Epithelial cell of esophagus (primary cell): ENCODE measurements around the gene PIGL.

Source experiments
- DNase-seq: peaks from one replicate; pipeline ENCODE4 v3.0.0; 2010; ENCODE audit warnings: low read depth
- H3K4me3 ChIP-seq: 2 replicates; pipeline ENCODE4 v1.5.1; 2011; ENCODE audit warnings: mild to moderate bottlenecking, low read length, control low read depth
- TF ChIP-seq, protein P1 (sequence below): IDR thresholded peaks from 2 replicates; pipeline ENCODE4 v1.5.1; 2011; ENCODE audit warnings: low read depth, mild to moderate bottlenecking, low read length, control low read depth, inconsistent platforms; ENCODE audit not compliant: insufficient read depth; ENCODE audit errors: missing control alignments

Gene PIGL

DNA sequence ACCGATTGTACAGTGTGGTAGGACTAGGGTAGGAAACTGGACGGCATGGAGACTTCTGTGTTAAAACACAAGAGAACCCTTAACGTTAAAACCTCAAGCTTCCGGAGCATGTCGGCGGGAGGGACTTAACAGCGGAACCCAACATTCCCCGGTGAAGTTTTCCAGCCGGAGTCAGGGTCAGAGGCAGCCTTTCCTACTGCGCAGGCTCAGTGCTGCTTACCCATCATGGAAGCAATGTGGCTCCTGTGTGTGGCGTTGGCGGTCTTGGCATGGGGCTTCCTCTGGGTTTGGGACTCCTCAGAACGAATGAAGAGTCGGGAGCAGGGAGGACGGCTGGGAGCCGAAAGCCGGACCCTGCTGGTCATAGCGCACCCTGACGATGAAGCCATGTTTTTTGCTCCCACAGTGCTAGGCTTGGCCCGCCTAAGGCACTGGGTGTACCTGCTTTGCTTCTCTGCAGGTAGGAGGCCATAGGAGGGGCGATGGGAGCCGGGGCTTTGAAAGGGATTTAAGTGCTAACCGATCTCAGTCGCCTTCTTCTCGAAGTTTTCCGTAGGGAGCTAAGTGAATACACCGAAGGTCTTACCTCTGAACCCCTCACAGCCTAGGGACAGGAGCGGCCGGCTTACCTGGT is at the start of gene PIGL:
PIGL (plus strand) TSS at position 209 of the 634 bp plus-strand sequence; CDS start at position 226, 17 bp downstream.
- peak; percentile 96 for DNase-seq
- TF ChIP-seq, protein P1, sequence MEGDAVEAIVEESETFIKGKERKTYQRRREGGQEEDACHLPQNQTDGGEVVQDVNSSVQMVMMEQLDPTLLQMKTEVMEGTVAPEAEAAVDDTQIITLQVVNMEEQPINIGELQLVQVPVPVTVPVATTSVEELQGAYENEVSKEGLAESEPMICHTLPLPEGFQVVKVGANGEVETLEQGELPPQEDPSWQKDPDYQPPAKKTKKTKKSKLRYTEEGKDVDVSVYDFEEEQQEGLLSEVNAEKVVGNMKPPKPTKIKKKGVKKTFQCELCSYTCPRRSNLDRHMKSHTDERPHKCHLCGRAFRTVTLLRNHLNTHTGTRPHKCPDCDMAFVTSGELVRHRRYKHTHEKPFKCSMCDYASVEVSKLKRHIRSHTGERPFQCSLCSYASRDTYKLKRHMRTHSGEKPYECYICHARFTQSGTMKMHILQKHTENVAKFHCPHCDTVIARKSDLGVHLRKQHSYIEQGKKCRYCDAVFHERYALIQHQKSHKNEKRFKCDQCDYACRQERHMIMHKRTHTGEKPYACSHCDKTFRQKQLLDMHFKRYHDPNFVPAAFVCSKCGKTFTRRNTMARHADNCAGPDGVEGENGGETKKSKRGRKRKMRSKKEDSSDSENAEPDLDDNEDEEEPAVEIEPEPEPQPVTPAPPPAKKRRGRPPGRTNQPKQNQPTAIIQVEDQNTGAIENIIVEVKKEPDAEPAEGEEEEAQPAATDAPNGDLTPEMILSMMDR: no peak

DNA sequence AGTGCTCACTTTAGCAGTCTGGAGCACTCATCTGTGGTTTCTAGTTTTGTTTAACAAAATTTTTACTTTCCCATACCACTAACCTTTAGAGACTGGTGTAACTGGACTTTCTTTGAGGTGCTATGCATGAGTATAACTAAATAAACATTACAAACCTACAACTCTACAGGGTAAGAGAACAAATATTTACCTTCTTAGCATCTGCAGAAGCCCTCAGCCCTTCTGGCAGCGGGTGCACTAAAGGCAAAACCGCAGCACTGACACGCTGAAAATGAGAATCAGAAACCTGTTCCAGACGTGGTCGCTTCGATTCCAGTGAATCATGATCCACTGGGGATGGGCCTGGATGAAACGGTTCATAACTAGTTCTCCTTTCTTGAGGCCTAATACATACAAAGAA is 45.4 kb upstream of the PIGL start:
- DNase-seq: peak; percentile 70

More for the DNA sequence above, at the start of gene PIGL:
- H3K4me3 ChIP-seq: peak within 1 kb of the TSS; percentile 84

DNA sequence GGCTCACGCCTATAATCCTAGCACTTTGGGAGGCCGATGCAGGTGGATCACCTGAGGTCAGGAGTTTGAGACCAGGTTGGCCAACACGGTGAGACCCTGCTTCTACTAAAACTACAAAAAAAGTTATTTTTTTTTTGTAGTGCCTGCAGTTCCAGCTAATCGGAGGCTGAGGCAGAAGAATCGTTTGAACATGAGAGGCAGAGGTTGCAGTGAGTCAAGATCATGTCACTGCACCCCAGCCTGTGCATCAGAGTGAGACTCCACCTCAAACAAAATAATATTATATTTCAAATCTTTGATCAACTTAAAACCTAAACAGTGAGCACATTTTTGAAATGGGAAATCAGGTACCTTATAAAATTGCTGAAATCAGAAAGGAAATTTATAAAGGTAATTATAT is 38.2 kb upstream of the PIGL start:
- TF ChIP-seq, protein P1: no peak
- peak; percentile 51 for DNase-seq
- no peak overlapping the region for H3K4me3 ChIP-seq

More for the DNA sequence above, 45.4 kb upstream of the PIGL start:
- no peak overlapping the region for H3K4me3 ChIP-seq
- TF ChIP-seq, protein P1: no peak

DNA sequence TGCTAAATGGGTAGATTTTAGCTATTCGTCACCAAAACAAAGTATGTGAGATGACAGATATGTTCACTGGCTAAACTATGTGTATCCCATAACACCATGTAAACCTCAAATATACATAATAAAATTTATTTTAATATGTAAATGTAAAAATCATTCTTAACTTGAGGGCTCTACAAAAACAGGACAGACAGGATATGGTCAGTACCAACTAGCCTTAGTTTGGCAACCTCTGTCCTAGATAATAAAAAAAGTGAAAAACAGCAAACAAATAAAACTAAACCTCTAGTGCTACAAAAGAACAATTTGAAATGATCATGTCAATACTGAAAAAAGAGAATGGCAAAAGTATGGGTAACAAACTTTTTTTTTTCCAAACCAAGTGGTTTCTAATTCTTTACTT is 35.4 kb upstream of the PIGL start:
- TF ChIP-seq, protein P1: no peak
- no peak for DNase-seq
- H3K4me3 ChIP-seq: no peak overlapping the region

DNA sequence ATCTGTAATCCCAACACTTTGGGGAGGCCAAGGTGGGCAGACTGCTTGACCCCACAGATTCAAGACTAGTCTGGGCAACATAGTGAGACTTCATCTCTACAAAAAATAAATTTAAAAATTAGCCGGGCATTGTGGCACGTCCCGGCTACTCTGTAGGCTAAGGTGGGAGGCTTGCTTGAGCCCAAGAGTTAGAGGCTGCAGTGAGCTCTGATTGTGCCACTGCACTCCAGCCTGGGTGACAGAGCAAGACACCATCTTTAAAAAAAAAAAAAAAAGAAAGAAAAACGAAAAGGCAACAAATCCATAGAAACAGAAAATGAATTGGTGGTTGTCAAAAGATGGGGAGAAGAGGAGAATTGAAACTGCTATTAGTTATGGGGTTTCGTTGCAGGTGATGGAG is 29.4 kb upstream of the PIGL start:
- TF ChIP-seq, protein P1: no peak
- no peak overlapping the region for H3K4me3 ChIP-seq
- DNase-seq: no peak

DNA sequence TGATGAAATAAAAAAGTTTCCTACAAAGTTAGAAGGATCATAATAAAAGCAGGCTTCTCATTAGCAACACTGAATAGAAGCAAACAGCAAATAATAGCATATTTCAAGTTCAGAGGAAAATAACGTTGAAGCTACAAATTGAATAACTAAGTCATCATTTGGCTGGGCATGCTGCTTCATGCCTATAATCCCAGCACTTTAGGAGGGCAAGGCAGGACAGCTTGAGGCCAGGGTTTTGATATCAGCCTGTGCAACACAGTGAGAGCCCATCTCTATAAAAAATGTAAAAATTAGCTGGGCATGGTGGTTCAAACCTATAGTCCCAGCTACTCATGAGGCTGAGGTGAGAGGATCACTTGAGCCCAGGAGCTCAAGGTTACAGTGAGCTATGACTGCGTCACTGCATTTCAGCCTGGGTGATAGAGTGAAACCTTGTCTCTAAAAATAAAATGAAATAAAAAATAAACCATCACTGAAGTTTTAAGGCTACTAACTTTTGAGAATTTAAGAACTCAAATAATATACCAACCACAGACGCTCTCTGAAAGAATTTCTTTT is 27.1 kb upstream of the PIGL start:
- peak; percentile 70 for DNase-seq
- H3K4me3 ChIP-seq: no peak overlapping the region
- TF ChIP-seq, protein P1: no peak

DNA sequence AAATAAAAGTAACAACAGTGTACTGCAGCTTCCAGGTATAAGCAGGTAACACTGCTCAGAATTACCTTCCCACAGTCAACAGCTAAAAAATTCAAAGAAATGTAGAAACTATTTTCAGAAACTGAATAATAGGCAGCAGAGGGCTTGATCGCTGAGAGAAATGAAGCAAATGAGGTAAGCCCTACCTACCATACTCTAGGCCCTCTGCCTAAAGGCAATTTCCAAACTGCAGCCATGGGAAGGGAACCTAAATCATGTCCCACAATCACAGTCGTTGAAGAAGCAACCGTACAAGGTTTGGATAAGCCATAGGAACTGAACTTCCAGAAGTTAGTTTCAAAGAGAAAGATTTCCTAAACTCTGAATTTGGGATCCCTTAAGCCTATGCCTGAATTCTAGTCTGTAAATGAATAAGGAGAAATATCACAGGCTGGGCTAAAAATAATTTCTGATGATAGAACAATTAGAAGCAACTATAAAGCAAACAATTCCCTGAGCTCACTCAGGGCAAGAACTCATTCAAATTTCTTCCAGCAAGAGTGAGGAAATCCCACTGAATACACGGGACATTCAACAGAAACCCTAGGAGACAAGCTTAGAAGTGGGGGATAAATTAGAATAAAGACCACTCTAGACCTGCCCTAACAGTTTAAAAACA is 26.2 kb upstream of the PIGL start:
- no peak overlapping the region for H3K4me3 ChIP-seq
- no peak for DNase-seq
- TF ChIP-seq, protein P1: no peak
